Testis (tissue), 3 donors: ENCODE measurements around the gene LDHB. TPM values are rescaled to one million over a fixed set of nuclear protein-coding genes. Genes with fewer than 3 reads are reported as not detected.

ENCODE experiments used
- DNase-seq: peaks from one replicate; pipeline ENCODE4 v3.0.0-alpha.2; 2019
- H3K27ac ChIP-seq, 2 donors: fragments of 200-600 bp; sonication (generic); one replicate each; pipeline ENCODE4 v1.5.1; 2019
- H3K27me3 ChIP-seq: fragments of 200-600 bp; sonication (generic); one replicate; pipeline ENCODE4 v1.5.1; 2019
- H3K36me3 ChIP-seq: fragments of 200-600 bp; sonication (generic); one replicate; pipeline ENCODE4 v1.5.1; 2017; ENCODE audit warnings: low read depth; ENCODE audit errors: missing control alignments
- H3K4me1 ChIP-seq: fragments of 200-600 bp; sonication (generic); one replicate; pipeline ENCODE4 v1.5.1; 2019
- H3K4me3 ChIP-seq, 2 donors: fragments of 200-600 bp; sonication (generic); one replicate each; pipeline ENCODE4 v1.5.1; 2017 to 2019
- H3K9me3 ChIP-seq: fragments of 200-600 bp; sonication (generic); one replicate; pipeline ENCODE4 v1.5.1; 2017
- POLR2A ChIP-seq: fragments of 450-650 bp; IDR thresholded peaks from one replicate; pipeline ENCODE4 v1.6.1; 2017; ENCODE audit warnings: antibody characterized with exemption, mild to moderate bottlenecking, moderate library complexity
- WGBS, 2 donors: methylation state at CpG; one replicate each; pipeline ENCODE4 v1.1.5; 2018; 5-methylcytosine and 5-hydroxymethylcytosine counted together
- intact Hi-C: fragments of 100-400 bp; cut with DNase I; formaldehyde crosslinking; loops from one replicate; pipeline ENCODE4 v1.15.1; 2023; ENCODE audit warnings: low total_unique reads
- polyA plus RNA-seq: library from polyadenylated mRNA; stranded (reverse); fragments of 350-450 nt; fragmentation: Illumina TruSeq; extraction: RNeasy Lipid Tissue Mini Kit (QIAGEN cat#74804); gene quantifications from one replicate; pipeline ENCODE4 v1.2.3, GENCODE V29; 2014; ENCODE audit warnings: low read depth, low replicate concordance; ENCODE audit not compliant: insufficient read depth
- total RNA-seq, 2 donors: library from RNA; depleted of rRNA; stranded (reverse); fragments of >200 nt; gene quantifications; one replicate each; pipeline ENCODE4 v1.2.3, GENCODE V29; 2016
- TF ChIP-seq, protein P1 (sequence below), 3 experiments: fragments of 450-650 bp in 2 of 3; fragments of 200-600 bp in 1 of 3; sonication (generic) in 1 of 3; IDR thresholded peaks; one replicate each; pipeline ENCODE4 v1.5.1; 2016 to 2019; ENCODE audit warnings: antibody characterized with exemption in 3 of 3, mild to moderate bottlenecking in 2 of 3, moderate library complexity in 1 of 3

LDHB gene
- total and polyA plus RNA-seq, 3 donors from 2014 or later: 158 to 259 (median 196) TPM

DNA sequence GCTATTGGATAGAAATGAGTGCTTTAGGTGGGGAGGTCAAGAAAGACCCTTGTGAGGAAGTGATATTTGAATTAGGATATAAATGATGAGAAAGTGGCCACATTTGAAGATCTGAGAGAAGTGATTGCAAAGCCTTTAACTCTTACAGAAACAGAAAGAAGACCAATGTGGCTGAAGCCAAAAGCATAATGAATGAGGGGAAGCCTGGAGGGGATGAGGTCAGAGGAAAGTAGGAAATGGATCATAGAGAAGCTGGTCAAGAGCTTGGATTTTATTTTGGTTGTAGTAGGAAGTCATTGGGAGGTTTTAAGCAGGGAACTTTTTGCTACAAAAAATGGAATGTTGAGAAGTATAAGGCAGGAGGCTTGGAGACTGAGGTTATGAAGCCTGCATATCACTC lies 49.4 kb downstream of the LDHB start:
- TF ChIP-seq, protein P1, sequence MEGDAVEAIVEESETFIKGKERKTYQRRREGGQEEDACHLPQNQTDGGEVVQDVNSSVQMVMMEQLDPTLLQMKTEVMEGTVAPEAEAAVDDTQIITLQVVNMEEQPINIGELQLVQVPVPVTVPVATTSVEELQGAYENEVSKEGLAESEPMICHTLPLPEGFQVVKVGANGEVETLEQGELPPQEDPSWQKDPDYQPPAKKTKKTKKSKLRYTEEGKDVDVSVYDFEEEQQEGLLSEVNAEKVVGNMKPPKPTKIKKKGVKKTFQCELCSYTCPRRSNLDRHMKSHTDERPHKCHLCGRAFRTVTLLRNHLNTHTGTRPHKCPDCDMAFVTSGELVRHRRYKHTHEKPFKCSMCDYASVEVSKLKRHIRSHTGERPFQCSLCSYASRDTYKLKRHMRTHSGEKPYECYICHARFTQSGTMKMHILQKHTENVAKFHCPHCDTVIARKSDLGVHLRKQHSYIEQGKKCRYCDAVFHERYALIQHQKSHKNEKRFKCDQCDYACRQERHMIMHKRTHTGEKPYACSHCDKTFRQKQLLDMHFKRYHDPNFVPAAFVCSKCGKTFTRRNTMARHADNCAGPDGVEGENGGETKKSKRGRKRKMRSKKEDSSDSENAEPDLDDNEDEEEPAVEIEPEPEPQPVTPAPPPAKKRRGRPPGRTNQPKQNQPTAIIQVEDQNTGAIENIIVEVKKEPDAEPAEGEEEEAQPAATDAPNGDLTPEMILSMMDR (IDR thresholded peaks at IDR 0.05): no peak
- TF ChIP-seq POLR2A: no peak
- Histone ChIP-seq H3K4me1 (no peaks in the 10 kb centered on the region), H3K36me3 (no peaks in the 10 kb centered on the region), H3K27ac (no peak overlapping the region), H3K27me3 (no peaks in the 10 kb centered on the region), H3K4me3 (no peak overlapping the region), H3K9me3 (no peaks in the 10 kb centered on the region)
- intact Hi-C loops: no loop called here
- no peak for DNase-seq

DNA sequence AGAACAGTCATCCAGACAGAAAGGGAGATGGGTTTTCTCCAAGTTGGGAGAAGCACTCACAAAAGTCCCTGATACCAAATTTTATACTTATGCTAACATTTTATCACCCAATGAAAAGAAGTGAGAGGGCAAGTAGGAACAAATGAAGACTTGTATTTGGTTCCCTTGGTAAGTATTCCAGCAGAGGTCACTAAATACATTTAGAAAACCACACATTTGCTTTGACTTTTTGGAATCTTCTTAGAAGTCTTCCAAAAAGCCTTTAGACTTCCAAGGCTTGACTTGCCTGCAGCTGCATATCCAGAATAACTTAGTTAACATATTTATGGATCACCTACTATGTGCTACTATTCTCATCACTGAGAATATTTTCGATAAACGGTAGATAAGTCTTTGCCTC lies 49.9 kb downstream of the LDHB start:
- Histone ChIP-seq H3K4me3 (no peak overlapping the region), H3K9me3 (no peaks in the 10 kb centered on the region), H3K36me3 (no peaks in the 10 kb centered on the region), H3K27ac (no peak overlapping the region), H3K4me1 (no peaks in the 10 kb centered on the region), H3K27me3 (no peaks in the 10 kb centered on the region)
- TF ChIP-seq, protein P1 (IDR thresholded peaks at IDR 0.05): no peak
- 78 to 86% methylated on average over 2 of the region's 2 CpGs for WGBS, 2 donors
- intact Hi-C loops: no loop called here
- DNase-seq: no peak

DNA sequence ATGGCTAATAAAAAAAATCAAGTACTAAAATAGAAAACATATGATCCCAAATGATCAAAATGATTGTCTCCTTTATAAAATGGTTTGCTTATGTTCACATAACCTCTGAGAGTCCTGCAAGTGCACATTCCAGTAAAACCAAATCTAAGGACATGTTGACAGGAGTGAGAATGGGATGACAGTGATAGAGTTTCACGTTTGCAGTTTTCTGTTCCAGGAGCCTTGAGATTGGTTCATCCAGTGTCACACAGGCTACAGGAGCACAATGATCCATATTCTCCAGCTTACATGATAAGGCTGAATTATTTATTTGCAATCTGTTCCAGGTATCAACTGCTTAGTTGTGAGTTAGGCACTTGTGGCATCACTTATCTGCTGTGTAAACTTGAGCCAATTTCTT lies 51.5 kb downstream of the LDHB start:
- Histone ChIP-seq H3K4me3 (no peak overlapping the region), H3K36me3 (no peaks in the 10 kb centered on the region), H3K27ac (no peak overlapping the region), H3K4me1 (no peaks in the 10 kb centered on the region), H3K9me3 (no peaks in the 10 kb centered on the region), H3K27me3 (no peaks in the 10 kb centered on the region)
- TF ChIP-seq, protein P1 (IDR thresholded peaks at IDR 0.05): no peak
- TF ChIP-seq POLR2A: no peak
- DNase-seq: no peak
- intact Hi-C loops: no loop called here
- 66 to 85% methylated on average over 1 of the region's 1 CpG for WGBS, 2 donors

DNA sequence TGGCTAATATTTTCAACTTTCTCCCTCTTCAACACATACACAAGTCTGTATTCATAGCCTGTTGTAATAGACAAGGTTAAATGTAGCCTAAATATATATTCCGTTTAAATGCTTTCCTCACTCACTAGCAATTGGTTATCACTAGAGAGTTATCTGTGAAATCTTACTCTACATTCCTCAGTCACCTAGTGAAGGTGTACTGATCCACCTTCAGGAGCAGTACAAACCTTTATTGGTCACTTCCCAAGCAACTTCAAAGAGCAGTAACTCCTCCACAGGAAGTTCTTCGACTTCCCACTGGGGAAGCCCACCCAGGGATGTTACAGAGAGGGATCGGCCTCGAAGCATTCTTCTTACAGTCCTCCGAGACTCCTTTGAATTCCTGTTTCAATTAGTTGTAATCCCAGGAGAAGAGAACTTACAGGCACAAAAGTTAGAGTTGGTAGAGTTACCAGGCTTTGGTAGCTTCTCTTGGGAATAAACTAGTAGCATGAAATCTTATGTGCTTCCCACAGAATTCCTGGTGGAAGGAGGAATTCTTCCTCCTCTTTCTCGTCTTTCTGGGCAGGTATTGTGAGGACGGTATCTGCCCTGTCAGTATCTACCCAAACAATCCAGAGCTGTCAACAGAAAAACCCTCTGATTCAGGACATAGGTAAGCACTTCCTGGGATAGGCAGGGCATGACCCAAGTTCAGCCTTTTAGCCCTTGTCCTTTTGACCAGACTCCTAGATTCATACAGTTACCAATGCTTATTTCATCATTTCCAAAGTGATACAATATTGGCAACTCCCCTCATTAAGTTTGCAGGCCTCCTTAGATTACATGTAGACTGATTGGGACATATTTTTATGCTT lies 53.2 kb downstream of the LDHB start, which contains the start of gene GYS2:
Gene GYS2 (minus strand): TSS at position 603 of the 857 bp plus-strand sequence. CDS start 255 bp downstream, at position 348.
- no peaks in the 10 kb centered on the region for H3K36me3 ChIP-seq
- no peak for DNase-seq
- H3K4me3 ChIP-seq: no peak within 1 kb of the TSS
- no peak for TF ChIP-seq POLR2A
- TF ChIP-seq, protein P1 (IDR thresholded peaks at IDR 0.05): no peak
- intact Hi-C loops: no loop called here
- WGBS, 2 donors: 65 to 68% methylated on average over 7 of the region's 7 CpGs
- H3K27me3 ChIP-seq: no peaks in the 10 kb centered on the region
- H3K27ac ChIP-seq: no peak within 1 kb of the TSS
- H3K9me3 ChIP-seq: no peaks in the 10 kb centered on the region
- no peaks in the 10 kb centered on the region for H3K4me1 ChIP-seq

DNA sequence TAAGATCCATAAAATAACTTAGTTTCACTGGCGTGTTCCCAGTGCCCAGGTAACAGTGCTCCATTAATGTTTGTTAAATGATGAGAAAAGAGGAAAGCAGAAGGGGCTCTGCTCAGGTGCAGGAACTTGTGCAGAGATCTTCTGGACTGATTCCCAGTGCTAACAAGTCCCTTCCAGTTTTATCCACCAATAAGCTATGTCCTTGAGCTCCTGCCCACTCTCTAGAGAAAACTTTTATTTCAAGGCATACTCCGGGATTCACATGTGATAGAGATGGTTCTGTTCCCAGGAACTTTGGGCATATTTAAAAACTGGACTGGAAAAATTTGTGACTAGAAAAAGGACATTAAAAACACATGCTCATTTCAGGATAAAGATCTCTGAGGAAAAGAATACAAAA lies 54.9 kb downstream of the LDHB start:
- DNase-seq: no peak
- 54 to 69% methylated on average over 2 of the region's 2 CpGs for WGBS, 2 donors
- H3K27ac ChIP-seq: no peak overlapping the region
- H3K36me3 ChIP-seq: no peaks in the 10 kb centered on the region
- H3K4me3 ChIP-seq: no peak overlapping the region
- no peaks in the 10 kb centered on the region for H3K4me1 ChIP-seq
- no peaks in the 10 kb centered on the region for H3K9me3 ChIP-seq
- intact Hi-C loops: no loop called here
- no peaks in the 10 kb centered on the region for H3K27me3 ChIP-seq
- TF ChIP-seq POLR2A: no peak
